K562 (cell line): ENCODE measurements around the gene TRIM33. TPM values are rescaled to one million over a fixed set of nuclear protein-coding genes. Genes with fewer than 3 reads are reported as not detected.
A peak's percentile ranks its signal among the peaks of the same experiment; 100 is the strongest.

Experiments
- REST ChIP-seq, 2 experiments: fragments of 450-650 bp; formaldehyde crosslinking in 1 of 2; IDR thresholded peaks; 2 replicates each; pipeline versions ENCODE4 v1.4.0 to v1.6.1; 2014 to 2020; ENCODE audit warnings: mild to moderate bottlenecking in 2 of 2, borderline replicate concordance in 1 of 2, low read depth in 1 of 2
- SMC3 ChIP-seq: conservative IDR thresholded peaks from 2 replicates; pipeline ENCODE4 v1.6.1; 2011; ENCODE audit warnings: low read depth, low read length, improper control_type of control experiment; ENCODE audit not compliant: insufficient read depth
- ZNF23 ChIP-seq: fragments of 250-450 bp; sonication (Bioruptor Pico); IDR thresholded peaks from 2 replicates; pipeline ENCODE4 v1.4.0; 2020; ENCODE audit warnings: mild to moderate bottlenecking
- polyA plus RNA-seq, 8 experiments: library from polyadenylated mRNA; depleted of rRNA in 4 of 8; stranded (reverse) in 5 of 8; unstranded in 3 of 8; fragments of >200 nt; fragmentation: Nextera tagmentation in 2 of 8; fragmentation: Illumina TruSeq in 1 of 8; extraction: Ambion mirVana in 2 of 8; extraction: Trizol in 1 of 8; gene quantifications; 2 replicates each; pipeline versions ENCODE4 v1.2.1 to v1.2.3, GENCODE V29; 2011 to 2014; ENCODE audit warnings: inconsistent platforms in 1 of 8, missing spikeins in 1 of 8
- total RNA-seq, 7 experiments: library from RNA; depleted of rRNA in 6 of 7; stranded (reverse); fragments of >200 nt in 6 of 7; fragmentation: Illumina TruSeq in 2 of 7; extraction: Trizol in 2 of 7; gene quantifications; 2 replicates each; pipeline versions ENCODE4 v1.2.1 to v1.2.3, GENCODE V29; 2011 to 2021; ENCODE audit warnings: low replicate concordance in 1 of 7

The TRIM33 gene
- total and polyA plus RNA-seq, 9 of the 15 experiments (the other 6 are each of a cell fraction or from before 2014, with no cell fraction given) = 9.3 to 58.4 (median 40.2) TPM

- TF ChIP-seq REST (IDR thresholded peaks at IDR 0.05; ENCODE audit: borderline replicate concordance) (peak; percentile 62; the same call in 1 of the 2 replicates), REST (CRISPR knock-in tag; IDR thresholded peaks at IDR 0.05; ENCODE audit: low read depth) (no peak), ZNF23 (CRISPR knock-in tag) (no peak), SMC3 (0 out of 2 replicates have a peak, but pooled peaks have one; percentile 29)
These were observed 82.8 kb downstream of the TRIM33 start (continued) for GRCh38 chr1:114428083-114428754.
